Spleen (tissue), 7 donors: ENCODE measurements around the gene SCUBE1.

ENCODE experiments used
- POLR2A ChIP-seq, 3 donors: fragments of 450-650 bp; IDR thresholded peaks; one replicate each; pipeline ENCODE4 v1.5.1; 2017; ENCODE audit warnings: antibody characterized with exemption in 3 of 3, mild to moderate bottlenecking in 1 of 3
- POLR2AphosphoS5 ChIP-seq, 3 donors: sonication (generic); formaldehyde crosslinking; IDR thresholded peaks; one replicate each; pipeline ENCODE4 v1.5.1; 2017; ENCODE audit warnings: antibody characterized with exemption in 3 of 3
- TF ChIP-seq, protein P1 (sequence below), 11 experiments: fragments of 200-600 bp in 7 of 11; fragments of 450-650 bp in 4 of 11; sonication (generic) in 4 of 11; IDR thresholded peaks in 8 of 11; conservative IDR thresholded peaks in 3 of 11; 1 replicate in 7 of 11; 2 replicates in 4 of 11; pipeline versions ENCODE4 v1.4.0 to v1.8.0; 2016 to 2021; ENCODE audit warnings: antibody characterized with exemption in 11 of 11, inconsistent platforms in 4 of 11, mild to moderate bottlenecking in 1 of 11
- donor health status: DM: no; HTN: no; CAD: no; lungs with moderate emphysema.
- donor health status: DM: no; HTN: no; CAD: no.
- donor health status: DM: no; HTN: no; CAD: no.

DNA sequence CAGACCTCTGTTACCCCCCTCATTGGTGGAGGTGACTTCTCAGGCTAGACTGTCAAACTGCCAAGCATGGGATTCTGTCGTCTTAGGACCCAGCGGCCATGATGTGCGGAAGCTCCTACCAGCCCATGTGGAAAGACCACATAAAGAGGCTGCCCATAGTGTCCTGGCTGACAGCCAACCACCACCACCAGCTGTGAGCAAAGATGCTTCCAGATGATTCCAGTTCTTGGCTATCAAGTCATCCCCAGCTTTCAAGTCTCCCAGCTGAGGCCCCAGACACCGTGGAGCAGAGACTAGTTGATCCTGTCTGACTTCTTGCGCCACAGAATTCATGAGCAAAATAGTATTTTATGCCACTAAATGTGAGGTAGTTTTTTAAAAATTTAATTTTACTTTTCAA lies 32.9 kb downstream of the SCUBE1 start:
- TF ChIP-seq POLR2AphosphoS5 (IDR thresholded peaks at IDR 0.05) (no peak), POLR2A (IDR thresholded peaks at IDR 0.05) (no peak)
- TF ChIP-seq, protein P1, sequence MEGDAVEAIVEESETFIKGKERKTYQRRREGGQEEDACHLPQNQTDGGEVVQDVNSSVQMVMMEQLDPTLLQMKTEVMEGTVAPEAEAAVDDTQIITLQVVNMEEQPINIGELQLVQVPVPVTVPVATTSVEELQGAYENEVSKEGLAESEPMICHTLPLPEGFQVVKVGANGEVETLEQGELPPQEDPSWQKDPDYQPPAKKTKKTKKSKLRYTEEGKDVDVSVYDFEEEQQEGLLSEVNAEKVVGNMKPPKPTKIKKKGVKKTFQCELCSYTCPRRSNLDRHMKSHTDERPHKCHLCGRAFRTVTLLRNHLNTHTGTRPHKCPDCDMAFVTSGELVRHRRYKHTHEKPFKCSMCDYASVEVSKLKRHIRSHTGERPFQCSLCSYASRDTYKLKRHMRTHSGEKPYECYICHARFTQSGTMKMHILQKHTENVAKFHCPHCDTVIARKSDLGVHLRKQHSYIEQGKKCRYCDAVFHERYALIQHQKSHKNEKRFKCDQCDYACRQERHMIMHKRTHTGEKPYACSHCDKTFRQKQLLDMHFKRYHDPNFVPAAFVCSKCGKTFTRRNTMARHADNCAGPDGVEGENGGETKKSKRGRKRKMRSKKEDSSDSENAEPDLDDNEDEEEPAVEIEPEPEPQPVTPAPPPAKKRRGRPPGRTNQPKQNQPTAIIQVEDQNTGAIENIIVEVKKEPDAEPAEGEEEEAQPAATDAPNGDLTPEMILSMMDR (IDR thresholded peaks at IDR 0.05 in 8 of 11, conservative IDR thresholded peaks at IDR 0.05 in 3 of 11): no peak
